MM.1S (cell line): ENCODE measurements around the gene PDILT.

ENCODE experiments used
- DNase-seq: peaks from one replicate; pipeline ENCODE4 v3.0.0-alpha.2; 2015
- H2AFZ ChIP-seq: fragments of 300-600 bp; sonication (generic); 2 replicates; pipeline ENCODE4 v1.6.0; 2016; ENCODE audit warnings: antibody characterized with exemption, low read length
- H3F3A ChIP-seq: fragments of 300-600 bp; sonication (generic); 2 replicates; pipeline ENCODE4 v1.6.1; 2016; ENCODE audit warnings: mild to moderate bottlenecking, antibody characterized with exemption, low read length, moderate library complexity, mixed read lengths; ENCODE audit not compliant: insufficient read depth
- H3K27ac ChIP-seq: fragments of 300-600 bp; sonication (generic); 2 replicates; pipeline ENCODE4 v1.5.1; 2016; ENCODE audit warnings: mild to moderate bottlenecking, low read length
- H3K27me3 ChIP-seq: fragments of 300-600 bp; sonication (generic); replicated peaks from 2 replicates; pipeline ENCODE4 v1.6.0; 2016; ENCODE audit warnings: low read length; ENCODE audit not compliant: insufficient read depth
- H3K36me3 ChIP-seq: fragments of 300-600 bp; sonication (generic); replicated peaks from 2 replicates; pipeline ENCODE4 v1.6.1; 2016; ENCODE audit warnings: mild to moderate bottlenecking, low read length, mixed read lengths; ENCODE audit not compliant: insufficient read depth
- H3K4me1 ChIP-seq: fragments of 300-600 bp; sonication (generic); 2 replicates; pipeline ENCODE4 v1.6.1; 2016; ENCODE audit warnings: low read length, mixed read lengths
- H3K4me2 ChIP-seq: fragments of 300-600 bp; sonication (generic); 2 replicates; pipeline ENCODE4 v1.6.0; 2016; ENCODE audit warnings: low read depth, low read length
- H3K4me3 ChIP-seq: fragments of 300-600 bp; sonication (generic); 2 replicates; pipeline ENCODE4 v1.5.1; 2016; ENCODE audit warnings: low read length, mixed read lengths
- H3K79me2 ChIP-seq: fragments of 300-600 bp; sonication (generic); 2 replicates; pipeline ENCODE4 v1.6.1; 2016; ENCODE audit warnings: mixed run types, low read length, mixed read lengths
- H3K9ac ChIP-seq: fragments of 300-600 bp; sonication (generic); 2 replicates; pipeline ENCODE4 v1.6.1; 2016; ENCODE audit warnings: low read length, mixed read lengths
- H3K9me2 ChIP-seq: fragments of 300-600 bp; sonication (generic); replicated peaks from 2 replicates; pipeline ENCODE4 v1.6.1; 2016; ENCODE audit warnings: mild to moderate bottlenecking, low read length, mixed read lengths; ENCODE audit not compliant: insufficient read depth
- H3K9me3 ChIP-seq: fragments of 300-600 bp; sonication (generic); replicated peaks from 2 replicates; pipeline ENCODE4 v1.6.1; 2016; ENCODE audit warnings: mild to moderate bottlenecking, low read length, mixed read lengths; ENCODE audit not compliant: insufficient read depth
- H4K20me1 ChIP-seq: fragments of 300-600 bp; sonication (generic); 2 replicates; pipeline ENCODE4 v1.6.1; 2016; ENCODE audit warnings: mild to moderate bottlenecking, low read length, moderate library complexity, mixed read lengths; ENCODE audit not compliant: insufficient read depth
- EZH2 ChIP-seq: fragments of 300-600 bp; sonication (generic); optimal IDR thresholded peaks from 2 replicates; pipeline ENCODE3; 2017; ENCODE audit warnings: low read depth, mild to moderate bottlenecking, antibody characterized with exemption, low read length, mixed read lengths
- EZH2phosphoT487 ChIP-seq: fragments of 300-600 bp; sonication (generic); IDR thresholded peaks from 2 replicates; pipeline ENCODE4 v1.6.1; 2018; ENCODE audit warnings: antibody characterized with exemption, low read length
- TF ChIP-seq, protein P1 (sequence below): fragments of 300-600 bp; sonication (generic); IDR thresholded peaks from 2 replicates; pipeline ENCODE4 v1.5.1; 2016; ENCODE audit warnings: antibody characterized with exemption, low read length, mixed read lengths

PDILT gene

DNA sequence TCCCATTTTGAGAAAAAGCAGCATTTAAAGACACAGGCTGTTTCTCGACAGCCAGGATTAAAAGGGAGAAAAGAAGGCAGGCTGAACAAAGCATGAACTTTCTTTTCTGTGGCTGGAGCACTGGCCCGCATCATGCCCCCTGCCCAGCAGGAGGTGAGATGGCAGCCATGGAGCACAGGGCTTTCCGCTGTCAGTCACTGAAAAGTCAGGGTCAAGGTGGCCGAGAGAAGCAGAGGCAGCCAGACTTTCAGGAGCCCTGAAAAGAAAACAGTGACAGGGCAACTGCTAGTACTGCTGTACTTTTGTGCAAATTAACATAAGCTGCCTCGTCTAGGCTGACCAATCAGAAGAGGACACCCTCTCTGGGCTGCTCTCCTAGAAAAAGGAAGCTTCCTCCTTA lies 71.4 kb downstream of the PDILT start:
- Histone ChIP-seq H3K27ac (no peak overlapping the region), H3K4me3 (no peak overlapping the region), H3F3A (no peaks in the 10 kb centered on the region), H3K79me2 (no peaks in the 10 kb centered on the region), H3K9me3 (no peaks in the 10 kb centered on the region), H4K20me1 (no peaks in the 10 kb centered on the region), H2AFZ (no peak overlapping the region), H3K9ac (no peak overlapping the region), H3K4me1 (no peaks in the 10 kb centered on the region), H3K9me2 (no peaks in the 10 kb centered on the region), H3K27me3 (no peaks in the 10 kb centered on the region), H3K36me3 (no peaks in the 10 kb centered on the region), H3K4me2 (no peak overlapping the region)
- DNase-seq = no peak
- TF ChIP-seq EZH2phosphoT487 = no peak
- TF ChIP-seq, protein P1, sequence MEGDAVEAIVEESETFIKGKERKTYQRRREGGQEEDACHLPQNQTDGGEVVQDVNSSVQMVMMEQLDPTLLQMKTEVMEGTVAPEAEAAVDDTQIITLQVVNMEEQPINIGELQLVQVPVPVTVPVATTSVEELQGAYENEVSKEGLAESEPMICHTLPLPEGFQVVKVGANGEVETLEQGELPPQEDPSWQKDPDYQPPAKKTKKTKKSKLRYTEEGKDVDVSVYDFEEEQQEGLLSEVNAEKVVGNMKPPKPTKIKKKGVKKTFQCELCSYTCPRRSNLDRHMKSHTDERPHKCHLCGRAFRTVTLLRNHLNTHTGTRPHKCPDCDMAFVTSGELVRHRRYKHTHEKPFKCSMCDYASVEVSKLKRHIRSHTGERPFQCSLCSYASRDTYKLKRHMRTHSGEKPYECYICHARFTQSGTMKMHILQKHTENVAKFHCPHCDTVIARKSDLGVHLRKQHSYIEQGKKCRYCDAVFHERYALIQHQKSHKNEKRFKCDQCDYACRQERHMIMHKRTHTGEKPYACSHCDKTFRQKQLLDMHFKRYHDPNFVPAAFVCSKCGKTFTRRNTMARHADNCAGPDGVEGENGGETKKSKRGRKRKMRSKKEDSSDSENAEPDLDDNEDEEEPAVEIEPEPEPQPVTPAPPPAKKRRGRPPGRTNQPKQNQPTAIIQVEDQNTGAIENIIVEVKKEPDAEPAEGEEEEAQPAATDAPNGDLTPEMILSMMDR = no peak
- TF ChIP-seq EZH2 = no peak

- no peak overlapping the region for H3K4me2 ChIP-seq
- no peak for TF ChIP-seq EZH2phosphoT487
- TF ChIP-seq, protein P1 = no peak
- H4K20me1 ChIP-seq = no peaks in the 10 kb centered on the region
- H3K9me3 ChIP-seq = no peaks in the 10 kb centered on the region
- H3K9me2 ChIP-seq = no peaks in the 10 kb centered on the region
- DNase-seq = no peak
- no peaks in the 10 kb centered on the region for H3K36me3 ChIP-seq
- no peak overlapping the region for H3K9ac ChIP-seq
- no peaks in the 10 kb centered on the region for H3K79me2 ChIP-seq
- no peak overlapping the region for H2AFZ ChIP-seq
- H3K27ac ChIP-seq = no peak overlapping the region
- H3F3A ChIP-seq = no peaks in the 10 kb centered on the region
- H3K27me3 ChIP-seq = no peaks in the 10 kb centered on the region
- no peak overlapping the region for H3K4me3 ChIP-seq
- H3K4me1 ChIP-seq = no peaks in the 10 kb centered on the region
Measured at GRCh38 chr16:20332411-20332810, 72.1 kb downstream of the PDILT start.

- Histone ChIP-seq H3K9me2 (no peaks in the 10 kb centered on the region), H2AFZ (no peak overlapping the region), H4K20me1 (no peaks in the 10 kb centered on the region), H3K9me3 (no peaks in the 10 kb centered on the region), H3K4me3 (no peak overlapping the region), H3K27me3 (no peaks in the 10 kb centered on the region), H3K4me1 (no peaks in the 10 kb centered on the region), H3K36me3 (no peaks in the 10 kb centered on the region), H3K9ac (no peak overlapping the region), H3K4me2 (no peak overlapping the region), H3F3A (no peaks in the 10 kb centered on the region), H3K27ac (no peak overlapping the region), H3K79me2 (no peaks in the 10 kb centered on the region)
- DNase-seq = no peak
- TF ChIP-seq, protein P1 = no peak
- TF ChIP-seq EZH2phosphoT487 (no peak), EZH2 (no peak)
Measured at GRCh38 chr16:20331635-20332034, 72.9 kb downstream of the PDILT start.
